ENCODE results near the gene MRPL1.

MRPL1 gene

DNA sequence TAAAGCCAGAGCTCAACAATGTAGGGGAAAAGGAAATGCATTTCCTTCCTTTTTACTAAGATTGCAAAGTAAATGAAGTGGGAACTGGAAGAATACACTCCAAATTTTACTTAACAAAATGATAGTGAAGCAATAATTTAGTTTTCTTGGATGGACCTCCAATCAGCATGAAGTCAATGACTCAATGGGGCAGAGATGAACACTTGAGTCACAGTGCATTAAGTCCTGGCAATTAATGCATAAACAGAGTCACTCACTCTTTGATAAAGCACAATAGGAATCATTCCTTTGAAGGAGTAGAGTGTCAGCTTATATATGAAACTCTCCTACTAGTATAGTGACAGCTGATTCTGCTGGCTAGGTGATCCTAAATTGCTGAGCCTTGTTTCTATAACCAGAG is 127.8 kb downstream of the MRPL1 start:
- DNase-seq = no peak

DNA sequence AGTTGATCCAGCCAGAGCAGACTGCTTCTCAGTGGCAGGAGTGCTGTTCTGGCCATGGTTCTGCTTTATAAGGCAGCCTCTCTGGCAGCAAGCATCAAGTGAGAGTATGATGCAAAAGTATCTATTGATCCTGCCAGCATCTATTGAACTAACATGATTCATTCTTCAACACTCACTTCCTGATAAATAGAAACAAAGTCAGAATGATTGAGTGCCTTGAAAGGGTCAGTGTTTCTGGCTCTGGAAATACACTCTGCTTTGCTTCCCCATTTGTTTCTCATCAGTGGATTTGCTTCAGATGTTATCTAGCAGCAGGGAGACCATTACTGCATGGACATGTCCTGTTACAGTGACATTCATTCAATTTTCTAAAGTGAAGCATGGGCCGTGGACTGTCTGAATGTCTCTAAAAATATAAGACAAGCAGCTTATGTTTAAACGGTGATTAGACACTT is 128.3 kb downstream of the MRPL1 start:
- no peak for DNase-seq

DNA sequence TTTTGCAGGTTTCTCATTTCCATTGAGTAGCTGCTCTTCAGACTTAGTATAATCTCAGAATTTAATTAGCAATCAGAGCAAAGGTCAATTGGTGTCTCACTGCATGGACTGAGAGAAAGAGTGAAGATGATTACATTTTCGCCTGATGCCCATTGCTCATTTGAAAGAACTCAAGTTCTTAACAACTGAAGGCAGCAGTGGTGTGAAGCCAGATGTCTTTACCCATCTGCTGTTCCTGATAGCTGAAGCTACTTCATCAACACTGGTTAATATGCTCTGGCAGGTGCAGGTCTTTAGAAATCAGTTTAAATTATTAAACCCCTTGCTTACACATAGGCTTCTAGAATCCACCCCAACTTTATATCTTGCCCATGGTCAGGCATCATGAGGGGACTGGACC is 130.0 kb downstream of the MRPL1 start:
- no peak for DNase-seq

DNA sequence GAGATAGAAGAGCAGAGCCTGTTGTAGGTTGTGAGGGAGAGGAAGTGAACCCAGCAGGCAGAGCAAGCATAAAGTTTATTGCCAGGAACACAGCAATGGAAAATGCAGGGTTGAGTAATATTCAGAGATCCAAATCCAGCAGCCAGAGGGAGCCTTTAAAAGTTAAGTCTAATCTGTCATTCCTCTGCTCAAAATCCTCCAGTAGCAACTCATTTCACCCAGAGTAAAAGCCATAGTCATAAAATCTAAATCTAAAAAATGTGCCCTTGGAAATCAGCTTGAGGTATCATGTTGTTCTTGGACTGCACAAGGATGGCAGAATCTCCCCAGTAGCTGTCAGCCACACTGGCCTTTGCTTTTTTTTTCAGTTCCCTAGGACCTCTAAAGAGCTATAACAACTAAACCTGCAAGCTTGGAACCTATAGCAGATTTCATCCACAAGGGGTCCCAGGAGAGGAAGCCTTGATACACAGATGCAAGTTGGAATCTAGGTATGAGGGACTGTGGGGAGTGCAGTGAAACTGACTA is 131.6 kb downstream of the MRPL1 start:
- peak; percentile 8 for DNase-seq

DNA sequence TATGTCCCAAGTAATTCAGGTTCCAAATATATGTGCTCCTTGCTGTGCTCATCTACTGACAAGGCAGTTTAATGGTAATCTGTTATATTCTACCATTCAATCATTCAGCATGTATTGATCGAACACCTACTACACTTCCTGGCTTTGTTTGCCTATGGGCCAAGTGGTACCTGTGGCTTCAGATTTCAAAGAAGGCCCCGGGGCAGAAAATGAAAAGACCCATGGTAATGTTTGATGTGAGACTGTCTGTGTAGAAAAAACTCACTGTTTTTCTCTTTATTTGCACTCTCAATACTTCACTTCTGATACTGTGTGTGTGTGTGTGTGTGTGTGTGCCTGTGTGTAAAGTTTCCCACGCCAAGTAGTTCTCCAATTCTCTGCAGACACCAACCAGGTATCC is 133.4 kb downstream of the MRPL1 start:
- DNase-seq = no peak

DNA sequence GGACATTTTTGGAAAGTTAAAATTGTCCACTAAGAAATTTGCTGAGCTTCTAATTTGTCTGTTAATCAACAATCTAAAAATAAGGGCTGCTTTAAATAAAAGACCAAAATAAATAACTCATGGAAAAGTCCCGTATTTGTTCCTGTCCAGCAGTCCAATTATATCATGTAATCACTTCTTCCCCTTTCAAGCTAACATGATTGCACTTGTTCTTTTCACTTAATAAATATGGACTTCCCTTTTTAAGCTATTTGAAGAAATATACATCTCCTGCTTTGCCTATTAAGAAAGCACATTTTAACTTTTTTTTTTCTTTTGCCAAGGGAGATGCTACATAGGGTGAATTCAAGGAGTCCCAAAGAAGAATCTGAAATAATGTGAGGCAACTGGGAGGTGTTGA is 138.9 kb downstream of the MRPL1 start:
- DNase-seq = peak; percentile 5

DNA sequence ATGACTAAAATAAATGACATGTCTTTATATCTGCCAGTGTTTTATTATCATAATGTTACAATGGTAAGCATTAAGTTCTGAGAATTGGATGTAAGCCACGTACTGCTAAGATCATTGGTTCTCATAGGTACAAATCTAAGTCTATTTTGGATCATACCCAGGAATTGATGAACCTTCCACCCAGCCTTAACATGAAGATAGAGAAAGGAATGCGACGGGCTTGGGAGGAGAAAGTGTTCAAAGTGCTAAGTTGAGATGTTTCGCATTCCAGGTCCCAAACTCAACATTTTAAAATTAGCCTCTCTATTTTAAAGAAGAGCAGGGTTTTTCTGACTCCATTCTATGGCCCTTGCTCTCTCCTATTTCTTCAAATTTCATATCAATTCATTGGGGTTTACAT is 139.6 kb downstream of the MRPL1 start:
- DNase-seq = no peak
